ES-I3 (cell line): ENCODE data around the gene GPER1.
"Not testable (repeated sequence)": the region's sequence is repeated elsewhere in the genome, so short reads cannot be mapped to it uniquely, and the experiment has no call there.

Experiments
- H3K36me3 ChIP-seq: 2 replicates; pipeline ENCODE4 v1.6.1; 2013; ENCODE audit warnings: mild to moderate bottlenecking, low read length, control low read depth, moderate library complexity; ENCODE audit not compliant: insufficient read depth
- H3K4me1 ChIP-seq: 2 replicates; pipeline ENCODE4 v1.6.1; 2013; ENCODE audit warnings: mild to moderate bottlenecking, control low read depth, low read length; ENCODE audit not compliant: insufficient read depth
- H3K9ac ChIP-seq: 2 replicates; pipeline ENCODE4 v1.6.1; 2013; ENCODE audit warnings: low read depth, mild to moderate bottlenecking, low read length, moderate library complexity
- H3K9me3 ChIP-seq: 2 replicates; pipeline ENCODE4 v1.6.1; 2013; ENCODE audit warnings: mild to moderate bottlenecking, low read length, moderate library complexity; ENCODE audit not compliant: control insufficient read depth, insufficient read depth

GPER1 gene

DNA sequence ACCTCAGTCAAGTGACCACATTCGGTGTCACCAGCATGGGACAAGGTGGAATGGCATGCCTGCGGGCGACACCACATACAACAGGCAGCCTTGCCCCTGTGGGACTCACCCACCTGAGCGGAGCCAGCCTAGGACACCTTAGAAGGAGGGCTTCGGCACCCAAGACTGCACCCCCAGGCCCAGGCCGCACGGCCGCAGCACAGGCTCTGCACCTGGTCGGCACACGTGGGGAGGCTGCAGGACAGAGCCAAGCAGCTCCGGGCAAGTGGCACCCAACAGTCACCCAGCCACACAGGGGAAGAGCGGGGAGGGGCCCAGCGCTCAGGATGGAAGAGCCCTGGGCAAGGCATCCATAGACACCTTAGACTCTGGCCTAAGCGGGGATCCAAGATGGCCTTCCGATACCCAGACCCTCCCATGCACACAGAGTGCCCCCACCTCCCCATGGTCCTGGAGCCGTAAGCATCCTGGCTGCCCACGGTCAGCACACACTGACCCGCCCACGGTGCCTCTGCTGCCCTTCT is 16.1 kb upstream of the GPER1 start:
- Histone ChIP-seq H3K9ac (no peak overlapping the region), H3K36me3 (no peaks in the 10 kb centered on the region), H3K4me1 (no peaks in the 10 kb centered on the region), H3K9me3 (no peaks in the 10 kb centered on the region)

DNA sequence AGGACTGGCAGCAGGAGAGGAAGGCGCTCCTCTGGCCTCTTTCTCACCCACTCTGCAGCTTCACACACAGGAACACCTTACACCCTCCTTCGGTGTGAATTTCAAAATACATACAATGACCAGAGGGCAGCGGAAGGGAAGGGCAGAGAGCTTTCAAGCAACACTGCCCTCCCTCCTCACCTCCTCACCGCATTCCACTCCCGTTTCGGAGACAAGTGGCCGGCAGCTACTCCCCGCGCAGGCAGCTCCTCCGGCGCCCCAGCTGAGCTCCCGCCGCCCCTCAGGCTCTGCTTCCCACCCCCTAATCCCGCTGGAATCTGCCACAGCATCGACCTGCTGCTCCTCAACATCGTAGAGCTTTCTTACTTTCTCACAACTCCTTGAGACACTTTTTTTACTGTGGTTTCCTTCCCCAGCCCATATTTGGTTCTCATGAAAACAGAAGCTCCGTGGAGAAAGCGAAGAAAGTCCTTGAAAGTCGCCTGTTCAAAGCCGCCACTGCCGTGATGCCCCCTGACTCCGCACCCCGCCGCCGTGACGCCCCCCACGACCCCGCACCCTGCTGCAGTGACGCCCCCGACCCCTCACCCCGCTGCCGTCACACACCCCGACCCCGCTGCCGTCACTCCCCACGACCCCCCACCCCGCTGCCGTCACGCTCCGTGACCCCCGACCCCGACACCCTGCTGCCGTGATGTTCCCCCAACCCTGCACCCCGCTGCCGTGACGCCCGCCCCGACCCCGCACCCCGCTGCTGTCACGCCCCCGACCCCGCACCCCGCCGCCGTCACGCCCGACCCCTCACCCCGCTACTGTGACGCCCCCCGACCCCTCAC is 14.6 kb upstream of the GPER1 start:
- Histone ChIP-seq H3K9ac (no peak overlapping the region), H3K4me1 (no peaks in the 10 kb centered on the region), H3K9me3 (no peaks in the 10 kb centered on the region), H3K36me3 (no peaks in the 10 kb centered on the region)

DNA sequence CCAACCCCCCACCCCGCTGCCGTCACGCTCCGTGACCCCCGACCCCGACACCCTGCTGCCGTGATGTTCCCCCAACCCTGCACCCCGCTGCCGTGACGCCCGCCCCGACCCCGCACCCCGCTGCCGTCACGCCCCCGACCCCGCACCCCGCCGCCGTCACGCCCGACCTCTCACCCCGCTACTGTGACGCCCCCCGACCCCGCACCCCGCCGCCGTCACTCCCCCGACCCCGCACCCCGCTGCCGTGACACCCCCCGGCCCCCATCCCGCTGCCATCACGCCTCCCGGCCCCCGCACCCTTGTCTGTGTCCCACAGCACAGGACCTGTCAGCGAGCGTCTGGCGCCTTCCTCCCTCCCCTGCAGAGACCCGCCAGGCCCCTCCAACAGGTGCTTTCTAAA is 13.9 kb upstream of the GPER1 start:
- not testable (repeated sequence) for H3K9ac ChIP-seq, H3K36me3 ChIP-seq, H3K4me1 ChIP-seq, H3K9me3 ChIP-seq

DNA sequence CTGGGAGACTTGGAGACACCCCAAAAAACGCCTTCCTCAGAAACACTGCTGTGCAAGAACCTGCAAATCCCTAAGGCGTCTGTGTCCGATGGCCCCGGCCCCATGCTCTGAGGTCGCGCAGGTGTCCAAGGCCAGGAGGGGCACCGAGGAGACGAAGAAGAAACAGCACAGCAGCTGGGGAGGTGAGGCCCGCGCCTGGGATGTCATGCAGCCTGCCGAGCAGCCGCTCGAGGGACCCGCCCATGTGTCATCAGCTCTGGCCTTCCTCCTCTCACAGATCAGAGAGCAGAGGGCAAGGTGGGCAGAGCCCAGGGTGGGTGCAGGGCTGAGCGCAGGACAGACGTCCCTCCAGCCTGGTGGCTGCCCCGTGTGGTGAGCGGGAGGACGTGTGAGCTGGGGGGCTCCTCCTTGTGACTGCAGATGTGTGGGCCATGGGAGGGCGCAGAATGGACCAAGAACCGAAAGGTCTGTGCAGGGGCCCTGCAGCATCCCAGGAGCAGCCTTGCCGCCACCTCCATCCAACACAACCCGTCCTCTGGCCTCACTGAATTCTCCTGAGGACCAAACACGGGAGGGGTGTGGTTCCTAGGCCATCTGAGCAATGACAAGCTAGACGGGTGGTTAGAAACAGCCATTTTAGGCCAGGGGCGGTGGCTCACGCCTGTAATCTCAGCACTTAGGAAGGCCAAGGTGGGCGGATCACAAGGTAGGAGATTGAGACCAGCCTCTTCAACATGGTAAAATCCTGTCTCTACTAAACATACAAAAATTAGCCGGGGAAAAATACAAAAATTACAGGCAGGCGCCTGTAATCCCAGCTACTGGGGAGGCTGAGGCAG is 13.1 kb upstream of the GPER1 start:
- H3K9me3 ChIP-seq, result no peaks in the 10 kb centered on the region
- H3K4me1 ChIP-seq, result no peaks in the 10 kb centered on the region
- H3K36me3 ChIP-seq, result no peaks in the 10 kb centered on the region
- no peak overlapping the region for H3K9ac ChIP-seq

DNA sequence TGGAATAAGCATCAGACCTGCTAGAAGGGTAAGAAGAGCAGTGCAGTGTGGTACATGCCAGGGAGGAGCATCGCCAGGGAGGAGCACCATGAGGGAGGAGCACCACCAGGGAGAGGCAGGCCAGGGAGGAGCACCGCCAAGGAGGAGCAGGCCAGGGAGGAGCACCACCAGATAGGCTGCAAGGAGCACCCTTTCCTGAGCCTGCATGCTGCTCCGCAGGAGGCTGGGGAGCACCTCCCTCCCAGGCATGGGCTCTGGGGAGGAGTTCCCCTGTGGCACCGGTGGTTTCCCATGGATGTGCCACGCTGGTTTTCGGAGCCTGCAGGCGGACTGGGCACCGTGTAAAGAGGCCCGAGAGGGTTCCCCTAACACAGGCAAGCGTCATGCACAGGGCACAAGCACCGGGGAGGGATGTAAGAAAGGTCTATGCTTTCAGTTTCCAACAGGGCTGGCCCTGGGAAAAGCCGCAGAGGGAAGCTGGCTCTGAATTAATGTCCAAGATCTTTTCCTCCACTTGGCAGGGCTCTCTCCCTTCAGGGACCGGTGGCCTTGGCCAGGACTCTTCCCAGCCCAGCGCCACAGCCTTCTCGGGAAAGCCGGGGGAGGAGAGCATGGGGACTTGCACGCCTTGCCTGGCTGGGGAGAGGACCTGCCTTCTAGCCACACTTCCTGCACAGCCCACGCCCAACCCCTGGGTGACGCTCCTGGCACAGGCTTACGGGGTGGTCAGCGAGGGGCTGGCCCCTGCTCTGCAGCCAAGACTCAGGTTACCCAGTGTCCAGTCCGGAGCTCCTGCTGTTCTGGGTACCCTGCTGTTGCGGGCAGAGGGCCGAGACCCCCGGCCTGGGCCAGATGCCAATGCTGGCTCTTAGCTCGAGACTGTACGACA is 11.5 kb upstream of the GPER1 start:
- Histone ChIP-seq H3K9ac (no peak overlapping the region), H3K36me3 (no peaks in the 10 kb centered on the region), H3K4me1 (no peaks in the 10 kb centered on the region), H3K9me3 (no peaks in the 10 kb centered on the region)

DNA sequence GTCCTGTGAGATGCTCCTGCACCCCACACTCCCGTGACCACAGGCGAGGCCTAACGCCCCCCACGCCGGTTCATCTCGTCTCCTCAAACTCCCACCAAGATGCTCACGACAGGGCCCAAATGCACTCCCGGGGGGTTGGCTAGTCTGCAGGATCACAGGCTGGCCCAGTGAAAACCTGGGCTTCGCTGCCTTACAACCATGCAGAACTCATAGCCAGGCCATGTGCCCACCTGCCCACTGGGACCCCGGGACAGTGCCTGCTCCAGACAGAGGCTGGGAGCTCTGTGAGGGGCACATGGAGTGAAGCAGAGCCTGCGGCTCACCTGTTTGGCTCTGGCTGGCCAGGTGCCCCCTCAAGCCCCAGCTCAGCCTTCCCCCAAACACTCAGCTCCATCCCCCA is 9.4 kb upstream of the GPER1 start:
- Histone ChIP-seq H3K4me1 (no peaks in the 10 kb centered on the region), H3K9ac (no peak overlapping the region), H3K9me3 (no peaks in the 10 kb centered on the region), H3K36me3 (no peaks in the 10 kb centered on the region)

DNA sequence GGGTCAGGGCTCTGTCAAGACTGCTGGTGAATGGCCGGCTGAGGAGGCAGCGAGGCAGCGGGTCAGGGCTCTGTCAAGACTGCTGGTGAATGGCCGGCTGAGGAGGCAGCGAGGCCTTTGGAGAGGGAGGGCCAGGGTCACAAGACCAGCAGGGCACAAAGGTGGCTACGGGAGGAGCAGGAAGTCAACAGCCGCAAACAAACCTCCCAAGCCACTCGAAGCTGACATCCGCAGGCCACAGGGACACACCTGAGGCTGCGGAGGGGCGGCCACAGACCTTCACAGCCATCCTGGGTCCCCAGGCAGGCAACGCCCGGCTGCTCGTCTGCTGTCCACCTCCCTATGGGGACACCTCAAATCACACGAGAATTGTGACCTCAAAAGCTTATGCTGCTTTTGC is 8.9 kb upstream of the GPER1 start:
- Histone ChIP-seq H3K9me3 (no peaks in the 10 kb centered on the region), H3K36me3 (no peaks in the 10 kb centered on the region), H3K4me1 (no peaks in the 10 kb centered on the region), H3K9ac (no peak overlapping the region)

DNA sequence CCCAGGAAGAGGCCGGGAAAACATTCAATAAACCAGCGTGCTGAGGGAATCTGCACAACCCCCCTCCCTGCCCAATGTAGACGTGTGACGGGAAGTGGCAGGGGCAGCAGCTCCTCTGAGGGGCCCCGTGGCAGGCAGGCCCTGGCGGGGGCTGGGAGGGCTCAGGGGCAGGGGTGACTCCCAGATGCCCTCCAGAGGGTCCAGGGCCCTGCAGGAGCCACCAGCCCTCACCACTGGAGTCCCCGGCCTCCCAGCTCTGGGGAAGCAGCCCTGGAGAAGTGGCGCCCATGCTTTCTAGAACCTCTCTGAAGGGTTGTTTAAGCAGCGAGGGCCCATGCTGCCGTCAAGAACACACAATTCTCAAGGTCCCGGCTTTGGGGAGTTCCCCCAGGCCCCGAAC is 8.4 kb upstream of the GPER1 start:
- H3K9ac ChIP-seq, result no peak overlapping the region
- H3K4me1 ChIP-seq, result no peaks in the 10 kb centered on the region
- H3K9me3 ChIP-seq, result no peaks in the 10 kb centered on the region
- no peaks in the 10 kb centered on the region for H3K36me3 ChIP-seq

DNA sequence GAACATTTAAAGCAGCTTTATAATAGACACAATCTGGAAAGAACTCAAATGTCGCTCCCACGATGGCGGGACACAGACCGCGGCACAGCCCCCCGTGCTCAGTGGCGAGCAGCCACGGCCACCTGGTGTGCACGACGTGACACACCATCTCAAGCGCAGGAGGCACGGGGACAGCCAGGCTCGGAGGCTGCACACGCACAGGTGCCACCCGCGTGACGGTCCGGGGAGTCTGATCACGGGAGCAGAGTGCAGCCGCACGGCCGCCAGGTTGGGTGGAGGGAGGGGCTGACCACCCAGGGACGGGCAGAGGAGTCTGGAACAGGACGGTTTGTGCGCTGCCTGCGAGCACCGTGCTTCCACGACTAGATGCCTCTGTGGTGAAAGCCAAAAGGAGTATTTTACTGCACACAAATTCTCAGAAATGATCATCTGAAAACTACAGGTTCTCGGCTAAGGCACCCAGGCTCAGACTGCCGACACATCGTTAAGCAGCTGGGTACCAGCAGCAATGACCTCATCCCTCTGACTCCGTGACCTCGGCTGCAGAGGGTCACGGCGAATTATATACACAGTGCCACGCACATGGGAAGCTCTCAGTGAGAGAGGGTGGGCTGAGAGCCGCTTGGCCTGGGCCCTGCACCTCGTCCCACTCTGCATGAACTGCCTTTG is 7.5 kb upstream of the GPER1 start:
- no peak overlapping the region for H3K9ac ChIP-seq
- no peaks in the 10 kb centered on the region for H3K9me3 ChIP-seq
- H3K36me3 ChIP-seq, result no peaks in the 10 kb centered on the region
- H3K4me1 ChIP-seq, result no peaks in the 10 kb centered on the region

DNA sequence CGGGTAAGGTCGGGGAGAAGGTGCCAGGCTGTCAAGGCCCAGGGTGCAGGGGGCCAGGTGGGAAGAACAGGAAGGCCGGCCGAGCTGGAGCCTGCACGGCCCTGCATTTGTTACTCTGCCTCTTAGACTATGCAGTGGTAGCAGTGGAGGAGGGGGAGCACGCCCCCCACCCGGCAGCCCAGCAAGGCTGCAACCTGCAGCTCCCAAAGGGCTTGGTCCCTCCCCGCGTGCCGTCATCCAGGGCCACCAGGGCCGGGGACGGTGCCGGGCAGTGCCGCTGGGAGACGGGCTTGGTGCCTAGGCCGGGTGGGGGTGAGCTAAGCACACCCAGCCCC is 7.0 kb upstream of the GPER1 start:
- Histone ChIP-seq H3K9ac (no peak overlapping the region), H3K36me3 (no peaks in the 10 kb centered on the region), H3K9me3 (no peaks in the 10 kb centered on the region), H3K4me1 (no peaks in the 10 kb centered on the region)

DNA sequence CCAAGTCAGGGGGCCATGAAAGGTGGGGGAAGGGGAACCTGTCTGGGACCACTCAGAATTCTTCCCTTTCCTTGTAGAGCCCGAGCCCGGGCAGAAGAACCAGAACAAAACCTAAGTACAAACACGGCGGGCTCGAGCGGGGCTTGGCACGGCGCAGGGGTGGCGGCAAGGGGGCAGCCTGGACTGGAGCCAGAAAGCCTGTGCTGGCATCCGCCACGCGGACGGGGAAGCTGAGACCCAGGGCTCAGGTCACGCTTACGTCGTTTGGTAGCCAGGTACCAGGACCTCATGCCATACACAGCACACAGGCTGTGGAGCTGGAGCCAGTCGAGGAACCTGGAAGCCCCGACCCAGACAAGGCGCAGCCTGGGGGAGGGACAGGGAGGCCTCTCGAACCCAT is 6.6 kb upstream of the GPER1 start:
- no peaks in the 10 kb centered on the region for H3K36me3 ChIP-seq
- H3K4me1 ChIP-seq, result no peaks in the 10 kb centered on the region; the same call in 1 of the 2 replicates
- H3K9ac ChIP-seq, result no peak overlapping the region

DNA sequence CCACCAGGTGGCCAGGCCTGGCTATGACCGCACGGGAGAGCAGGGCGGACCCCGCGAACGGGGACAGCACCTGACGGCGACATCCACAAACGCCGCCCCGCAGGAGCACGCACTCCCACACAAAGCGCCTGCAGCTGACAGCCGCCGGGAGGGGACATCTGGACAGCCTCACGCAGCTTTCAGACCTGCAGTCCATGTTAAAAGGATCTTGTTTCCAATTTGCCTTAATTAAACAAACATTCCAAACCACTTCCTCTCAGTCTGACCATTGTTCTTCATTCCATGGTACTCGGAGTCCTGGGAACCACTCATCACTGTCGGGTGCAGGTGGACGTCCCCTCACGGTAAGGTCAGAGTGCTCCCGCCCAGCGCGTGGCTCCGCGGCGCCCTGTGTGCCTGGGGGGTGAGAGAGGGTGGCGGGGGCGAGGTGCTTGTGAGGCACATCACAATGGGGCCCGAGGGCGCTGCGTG is 5.9 kb upstream of the GPER1 start:
- Histone ChIP-seq H3K9me3 (no peaks in the 10 kb centered on the region), H3K36me3 (no peaks in the 10 kb centered on the region), H3K4me1 (no peaks in the 10 kb centered on the region; the same call in 1 of the 2 replicates), H3K9ac (no peak overlapping the region)

More for the DNA sequence above, 6.6 kb upstream of the GPER1 start:
- no peaks in the 10 kb centered on the region for H3K9me3 ChIP-seq

DNA sequence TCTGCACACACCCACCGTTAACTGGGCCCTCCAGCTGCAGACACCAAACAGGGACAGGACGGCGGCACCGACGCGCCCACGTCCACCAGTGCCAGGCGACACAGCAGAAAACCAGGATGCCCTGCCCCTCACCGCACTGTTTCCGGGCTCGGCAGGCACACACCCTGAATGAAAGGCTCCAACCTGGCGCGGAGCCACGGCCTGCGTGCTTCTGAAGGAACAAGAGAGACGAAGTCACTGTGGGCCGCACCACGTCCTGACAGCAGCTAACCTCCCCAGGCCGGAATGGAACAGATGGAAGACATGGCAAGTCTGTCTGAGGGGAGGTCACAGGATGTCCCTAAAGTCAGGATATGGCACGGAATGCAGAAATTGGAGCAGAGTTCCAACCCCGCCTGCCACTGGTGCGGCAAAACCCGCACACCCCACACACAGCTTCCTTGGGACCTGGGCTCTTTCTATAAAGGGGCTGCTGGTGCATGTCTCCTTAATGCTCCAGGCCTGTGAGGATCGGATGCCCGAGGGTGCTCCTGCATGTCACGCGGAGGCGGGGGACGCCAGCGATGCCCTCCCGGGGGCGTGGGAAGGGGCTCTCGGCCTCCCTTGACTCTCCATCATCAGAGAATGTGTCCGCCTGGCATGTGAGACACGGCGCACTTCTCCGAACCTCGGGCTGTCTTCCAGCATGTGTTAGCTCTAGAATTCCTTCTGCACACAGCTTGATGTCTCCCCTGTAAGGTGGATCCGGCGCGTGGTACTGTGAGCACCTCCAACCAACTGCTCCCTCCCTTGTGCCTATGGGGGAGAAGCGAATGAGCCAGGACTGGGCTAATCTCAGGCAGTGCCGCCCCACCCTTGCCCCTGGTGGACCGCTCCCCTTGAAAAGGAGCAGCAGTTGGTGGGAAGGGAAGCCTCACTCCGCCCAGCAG is 3.9 kb upstream of the GPER1 start:
- no peaks in the 10 kb centered on the region for H3K36me3 ChIP-seq
- no peak overlapping the region for H3K9ac ChIP-seq
- no peaks in the 10 kb centered on the region for H3K9me3 ChIP-seq
- H3K4me1 ChIP-seq, result peaks cover 11% of the 10 kb centered on the region
